ENCODE results near the gene GAREM1. TPM values are rescaled to one million over a fixed set of nuclear protein-coding genes. Genes with fewer than 3 reads are reported as not detected.

The GAREM1 gene
- total and polyA plus RNA-seq, 9 of the 15 experiments (the other 6 are each of a cell fraction or from before 2014, with no cell fraction given) = 0.03 to 0.33 (median 0.07) TPM; not detected in 1

GRCh38 chr18:32470460-32470713 lies 295 bp downstream of the GAREM1 start:
- Histone ChIP-seq H3K27ac (ENCODE audit: extremely low read depth, low read depth, low read length) (no peak overlapping the region), H4K20me1 (replicated peaks; ENCODE audit: control insufficient read depth, insufficient read depth, low read length) (peaks cover 4% of the 10 kb centered on the region; the same call in 1 of the 2 replicates), H3K9ac (ENCODE audit: insufficient read depth in 1 of 2, low read depth in 2 of 2, low read length in 2 of 2) (peak overlapping the region in 1 of 2 experiments; percentile 79; a peak in 2 of 4 replicates), H3K36me3 (ENCODE audit: control insufficient read depth, insufficient read depth, low read length) (no peaks in the 10 kb centered on the region), H3K4me1 (replicated peaks in 1 of 2; ENCODE audit: control insufficient read depth in 2 of 2, insufficient read depth in 2 of 2, low read length in 2 of 2) (peaks cover 11 to 14% of the 10 kb centered on the region in 2 experiments; a peak in 4 of 5 replicates), H3K4me2 (ENCODE audit: insufficient read depth, low read length) (peak overlapping the region; percentile 70; the same call in 1 of the 2 replicates), H2AFZ (ENCODE audit: low read depth, low read length) (peak overlapping the region; percentile 82), H3K4me3 (peak overlapping the region; percentile 45), H3K79me2 (ENCODE audit: control insufficient read depth, insufficient read depth, low read length) (no peaks in the 10 kb centered on the region), H3K27me3 (ENCODE audit: control insufficient read depth in 2 of 2, insufficient read depth in 2 of 2, low read length in 2 of 2) (peaks cover 16% of the 10 kb centered on the region in 2 experiments), H3K9me3 (replicated peaks; ENCODE audit: control insufficient read depth, insufficient read depth, low read depth, low read length) (no peaks in the 10 kb centered on the region), H3K9me1 (ENCODE audit: control insufficient read depth, insufficient read depth, low read length) (no peaks in the 10 kb centered on the region)
- no peak for ATAC-seq
- ChIA-PET POLR2A (no interaction called here), CTCF (ENCODE audit: low intra/inter-chr PET ratio) (no interaction called here)
- no peak for FAIRE-seq
- WGBS (ENCODE audit: insufficient coverage, low coverage, missing lambda C conversion rate) = 0% methylated on average over 20 of the region's 47 CpGs
- BruUV-seq (replicated peaks) = no TSS peak
- TF ChIP-seq E2F6 (IDR thresholded peaks at IDR 0.05; ENCODE audit: borderline replicate concordance in 1 of 2, extremely low read depth in 1 of 2, insufficient read depth in 1 of 2, insufficient read length in 1 of 2, low read depth in 1 of 2, low read length in 1 of 2, poor library complexity in 1 of 2, severe bottlenecking in 1 of 2) (peak in 1 of 2 experiments; percentile 66), MGA (IDR thresholded peaks at IDR 0.05) (no peak)
- in situ Hi-C loops (cut with MboI) (no loop called here), intact Hi-C loops (cut with micrococcal nuclease) (loop anchor here (2.0 to 10.0 kb wide), 4 partner anchors 136 to 312 kb away; no protein-coding TSS in a partner anchor)
- no peak for DNase-seq (ENCODE audit: extremely low read depth in 1 of 4, low spot score in 3 of 4)
